HG03135 (cell line): ENCODE data around the gene TLCD2.
"Not testable (repeated sequence)": the region's sequence is repeated elsewhere in the genome, so short reads cannot be mapped to it uniquely, and the experiment has no call there.

Experiments used
- ATAC-seq: cut with Tn5 transposase; IDR thresholded peaks from one replicate; pipeline ENCODE4 v1.9.1; 2021; ENCODE audit warnings: mild to moderate bottlenecking, moderate library complexity; ENCODE audit not compliant: unreplicated experiment

TLCD2 gene

GRCh38 chr17:1736348-1737281, 26.4 kb upstream of the TLCD2 start:
- no peak for ATAC-seq

- ATAC-seq = no peak
Observed at GRCh38 chr17:1735834-1736347, 25.7 kb upstream of the TLCD2 start.

- ATAC-seq = no peak
Observed at GRCh38 chr17:1735418-1735817, 25.2 kb upstream of the TLCD2 start.

- no peak for ATAC-seq
Observed at GRCh38 chr17:1733759-1734158, 23.6 kb upstream of the TLCD2 start.

GRCh38 chr17:1732833-1733321, 22.7 kb upstream of the TLCD2 start:
- ATAC-seq = no peak

- no peak for ATAC-seq
Observed at GRCh38 chr17:1732241-1732832, 22.2 kb upstream of the TLCD2 start.

- no peak for ATAC-seq
Observed at GRCh38 chr17:1731194-1731506, 21.0 kb upstream of the TLCD2 start.

GRCh38 chr17:1730326-1731193, 20.4 kb upstream of the TLCD2 start:
- no peak for ATAC-seq

GRCh38 chr17:1729966-1730325, 19.8 kb upstream of the TLCD2 start:
- ATAC-seq = no peak

GRCh38 chr17:1727876-1728630, 17.9 kb upstream of the TLCD2 start:
- no peak for ATAC-seq

GRCh38 chr17:1727258-1727789, 17.1 kb upstream of the TLCD2 start:
- ATAC-seq = no peak

GRCh38 chr17:1726626-1727257, 16.6 kb upstream of the TLCD2 start:
- no peak for ATAC-seq

- no peak for ATAC-seq
Observed at GRCh38 chr17:1725642-1726511, 15.7 kb upstream of the TLCD2 start.

GRCh38 chr17:1724869-1725641, 14.9 kb upstream of the TLCD2 start:
- ATAC-seq = peak; percentile 25

- ATAC-seq = peak; percentile 49
Observed at GRCh38 chr17:1724351-1724868, 14.2 kb upstream of the TLCD2 start, which contains the start of gene WDR81. WDR81 (plus strand) TSS chr17:1724704; CDS start chr17:1724960, 256 bp downstream.

GRCh38 chr17:1722022-1722421, 11.8 kb upstream of the TLCD2 start:
- not testable (repeated sequence) for ATAC-seq

GRCh38 chr17:1720856-1721386, 10.7 kb upstream of the TLCD2 start:
- no peak for ATAC-seq
